Liver (tissue), 9 donors: ENCODE data around the gene ZFAND2A. TPM values are rescaled to one million over a fixed set of nuclear protein-coding genes. Genes with fewer than 3 reads are reported as not detected.

Experiments
- DNase-seq: peaks from one replicate; pipeline ENCODE4 v3.0.0-alpha.2; 2017; ENCODE audit warnings: low spot score
- H3K27ac ChIP-seq, 2 donors: one replicate each; pipeline ENCODE4 v1.7.0; 2013; ENCODE audit warnings: inconsistent platforms in 2 of 2, low read length in 2 of 2, control low read depth in 1 of 2, low read depth in 1 of 2, mild to moderate bottlenecking in 1 of 2
- H3K27me3 ChIP-seq, 4 donors: one replicate each; pipeline versions ENCODE4 v1.6.1 to v1.7.0; 2013; ENCODE audit warnings: low read length in 3 of 4, inconsistent platforms in 1 of 4, mild to moderate bottlenecking in 1 of 4, moderate library complexity in 1 of 4; ENCODE audit not compliant: control insufficient read depth in 4 of 4, insufficient read depth in 4 of 4
- H3K36me3 ChIP-seq, 4 donors: one replicate each; pipeline versions ENCODE4 v1.6.1 to v1.7.0; 2013; ENCODE audit warnings: low read length in 3 of 4, mild to moderate bottlenecking in 3 of 4, low read depth in 1 of 4, moderate library complexity in 1 of 4; ENCODE audit not compliant: control insufficient read depth in 4 of 4, insufficient read depth in 3 of 4
- H3K4me1 ChIP-seq, 4 donors: one replicate each; pipeline versions ENCODE4 v1.6.1 to v1.7.0; 2013; ENCODE audit warnings: low read length in 3 of 4, mild to moderate bottlenecking in 3 of 4, moderate library complexity in 1 of 4; ENCODE audit not compliant: control insufficient read depth in 4 of 4, insufficient read depth in 4 of 4
- H3K4me3 ChIP-seq, 3 donors: one replicate each; pipeline versions ENCODE4 v1.6.1 to v1.7.0; 2013; ENCODE audit warnings: low read length in 3 of 3, control low read depth in 1 of 3, low read depth in 1 of 3, mild to moderate bottlenecking in 1 of 3
- H3K9ac ChIP-seq, 2 donors: one replicate each; pipeline ENCODE4 v1.7.0; 2013; ENCODE audit warnings: low read length in 2 of 2, mild to moderate bottlenecking in 2 of 2, moderate library complexity in 2 of 2, control low read depth in 1 of 2, low read depth in 1 of 2
- H3K9me3 ChIP-seq, 4 donors: one replicate each; pipeline versions ENCODE4 v1.6.1 to v1.7.0; 2013; ENCODE audit warnings: low read length in 3 of 4; ENCODE audit not compliant: control insufficient read depth in 4 of 4
- EGR1 ChIP-seq, 2 donors: IDR thresholded peaks; 2 replicates each; pipeline ENCODE4 v1.6.1; 2016 to 2018; ENCODE audit warnings: antibody characterized with exemption in 2 of 2, low read depth in 2 of 2
- FOXA1 ChIP-seq: IDR thresholded peaks from 2 replicates; pipeline ENCODE4 v1.6.1; 2016; ENCODE audit warnings: antibody characterized with exemption
- FOXA2 ChIP-seq: IDR thresholded peaks from 2 replicates; pipeline ENCODE4 v1.6.1; 2016; ENCODE audit warnings: antibody characterized with exemption
- GABPA ChIP-seq, 2 donors: IDR thresholded peaks in 1 of 2; conservative IDR thresholded peaks in 1 of 2; 2 replicates each; pipeline ENCODE4 v1.6.1; 2016; ENCODE audit warnings: antibody characterized with exemption in 2 of 2, mild to moderate bottlenecking in 1 of 2, moderate library complexity in 1 of 2
- HNF4A ChIP-seq, 2 donors: conservative IDR thresholded peaks; 2 replicates each; pipeline ENCODE4 v1.6.1; 2016; ENCODE audit warnings: antibody characterized with exemption in 2 of 2, mild to moderate bottlenecking in 2 of 2
- HNF4G ChIP-seq: IDR thresholded peaks from 2 replicates; pipeline ENCODE4 v1.6.1; 2016; ENCODE audit warnings: antibody characterized with exemption
- JUND ChIP-seq, 2 donors: IDR thresholded peaks; 2 replicates each; pipeline ENCODE4 v1.6.1; 2016; ENCODE audit warnings: antibody characterized with exemption in 2 of 2
- NR2F2 ChIP-seq: IDR thresholded peaks from 2 replicates; pipeline ENCODE4 v1.6.1; 2016; ENCODE audit warnings: antibody characterized with exemption
- RAD21 ChIP-seq, 2 donors: IDR thresholded peaks; 2 replicates each; pipeline ENCODE4 v1.6.1; 2016; ENCODE audit warnings: antibody characterized with exemption in 2 of 2, mild to moderate bottlenecking in 2 of 2
- RXRA ChIP-seq, 2 donors: IDR thresholded peaks; 2 replicates each; pipeline ENCODE4 v1.6.1; 2017 to 2018; ENCODE audit warnings: antibody characterized with exemption in 2 of 2, mild to moderate bottlenecking in 1 of 2
- SP1 ChIP-seq: IDR thresholded peaks from 2 replicates; pipeline ENCODE4 v1.6.1; 2018; ENCODE audit warnings: antibody characterized with exemption, mild to moderate bottlenecking
- TAF1 ChIP-seq: conservative IDR thresholded peaks from 2 replicates; pipeline ENCODE4 v1.6.1; 2016; ENCODE audit warnings: antibody characterized with exemption, mild to moderate bottlenecking
- YY1 ChIP-seq: IDR thresholded peaks from 2 replicates; pipeline ENCODE4 v1.6.1; 2016; ENCODE audit warnings: antibody characterized with exemption, mild to moderate bottlenecking
- WGBS: extraction: QIAGEN DNeasy Blood & Tissue Kit; methylation state at CpG from one replicate; pipeline ENCODE4 v1.1.7; 2013; 5-methylcytosine and 5-hydroxymethylcytosine counted together
- polyA plus RNA-seq, 2 donors: library from polyadenylated mRNA; stranded (reverse) in 1 of 2; unstranded in 1 of 2; fragments of 200-250 nt in 1 of 2; fragments of >200 nt in 1 of 2; fragmentation: Nextera tagmentation in 1 of 2; extraction: Ambion mirVana in 1 of 2; gene quantifications; one replicate each; pipeline versions ENCODE4 v1.2.1 to v1.2.3, GENCODE V29; 2013 to 2015
- total RNA-seq, 2 donors: library from RNA; depleted of rRNA; stranded (reverse); fragments of >200 nt; gene quantifications; one replicate each; pipeline ENCODE4 v1.2.3, GENCODE V29; 2014
- TF ChIP-seq, protein P1 (sequence below): IDR thresholded peaks from 2 replicates; pipeline ENCODE4 v1.6.1; 2016; ENCODE audit warnings: antibody characterized with exemption, mild to moderate bottlenecking
- TF ChIP-seq, protein P2 (sequence below): fragments of 150-350 bp; IDR thresholded peaks from 2 replicates; pipeline ENCODE4 v1.5.1; 2017; ENCODE audit warnings: improper control_type of control experiment, low read depth, low read length; ENCODE audit not compliant: missing input control
- TF ChIP-seq, protein P3 (sequence below): IDR thresholded peaks from 2 replicates; pipeline ENCODE4 v1.6.1; 2016; ENCODE audit warnings: antibody characterized with exemption
- TF ChIP-seq, protein P4 (sequence below): IDR thresholded peaks from 2 replicates; pipeline ENCODE4 v1.6.1; 2016; ENCODE audit warnings: antibody characterized with exemption
- TF ChIP-seq, protein P5 (sequence below): IDR thresholded peaks from 2 replicates; pipeline ENCODE4 v1.6.1; 2016; ENCODE audit warnings: antibody characterized with exemption
- donor health status: healthy.
- donor health status: healthy.
- donor health status: healthy.
- donor health status: healthy.
- donor health status: healthy.

ZFAND2A gene
- total and polyA plus RNA-seq, 4 donors = 12.5 to 53.3 (median 33.5) TPM

DNA sequence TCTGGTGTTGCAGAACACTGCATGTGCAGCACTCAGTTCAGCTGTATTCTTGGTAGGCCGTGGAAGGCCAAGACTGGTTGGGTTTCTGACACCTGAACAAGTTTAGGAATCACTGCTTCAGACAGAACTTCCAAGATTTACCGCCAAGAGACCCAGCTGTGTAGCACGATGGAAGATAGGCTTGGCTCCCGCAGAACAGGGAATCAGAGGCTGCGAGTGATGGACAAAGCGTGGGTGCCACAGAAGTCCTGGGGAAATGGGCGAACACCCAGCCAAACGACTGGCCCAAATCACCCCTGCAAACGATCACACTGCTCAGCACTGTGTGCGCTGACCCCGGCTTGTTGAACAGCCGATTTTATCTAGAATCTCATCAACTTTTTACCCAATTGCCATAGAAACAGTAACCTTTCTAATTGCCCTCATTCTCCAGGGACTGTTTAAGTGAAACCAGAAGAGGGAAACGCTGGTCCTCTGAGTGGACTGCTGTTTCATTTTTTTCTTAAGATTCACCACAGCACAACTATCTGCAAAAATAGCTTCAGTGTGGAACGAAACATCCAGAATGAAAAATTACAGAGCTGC is 17.9 kb downstream of the ZFAND2A start:
- Histone ChIP-seq H3K27me3 (no peaks in the 10 kb centered on the region), H3K9me3 (no peaks in the 10 kb centered on the region), H3K4me1 (peaks cover 10 to 24% (median 19%) of the 10 kb centered on the region in 4 donors), H3K4me3 (no peak overlapping the region), H3K9ac (no peak overlapping the region), H3K36me3 (no peaks in the 10 kb centered on the region), H3K27ac (no peak overlapping the region)
- no peak for TF ChIP-seq RAD21 (IDR thresholded peaks at IDR 0.05)
- TF ChIP-seq, protein P1, sequence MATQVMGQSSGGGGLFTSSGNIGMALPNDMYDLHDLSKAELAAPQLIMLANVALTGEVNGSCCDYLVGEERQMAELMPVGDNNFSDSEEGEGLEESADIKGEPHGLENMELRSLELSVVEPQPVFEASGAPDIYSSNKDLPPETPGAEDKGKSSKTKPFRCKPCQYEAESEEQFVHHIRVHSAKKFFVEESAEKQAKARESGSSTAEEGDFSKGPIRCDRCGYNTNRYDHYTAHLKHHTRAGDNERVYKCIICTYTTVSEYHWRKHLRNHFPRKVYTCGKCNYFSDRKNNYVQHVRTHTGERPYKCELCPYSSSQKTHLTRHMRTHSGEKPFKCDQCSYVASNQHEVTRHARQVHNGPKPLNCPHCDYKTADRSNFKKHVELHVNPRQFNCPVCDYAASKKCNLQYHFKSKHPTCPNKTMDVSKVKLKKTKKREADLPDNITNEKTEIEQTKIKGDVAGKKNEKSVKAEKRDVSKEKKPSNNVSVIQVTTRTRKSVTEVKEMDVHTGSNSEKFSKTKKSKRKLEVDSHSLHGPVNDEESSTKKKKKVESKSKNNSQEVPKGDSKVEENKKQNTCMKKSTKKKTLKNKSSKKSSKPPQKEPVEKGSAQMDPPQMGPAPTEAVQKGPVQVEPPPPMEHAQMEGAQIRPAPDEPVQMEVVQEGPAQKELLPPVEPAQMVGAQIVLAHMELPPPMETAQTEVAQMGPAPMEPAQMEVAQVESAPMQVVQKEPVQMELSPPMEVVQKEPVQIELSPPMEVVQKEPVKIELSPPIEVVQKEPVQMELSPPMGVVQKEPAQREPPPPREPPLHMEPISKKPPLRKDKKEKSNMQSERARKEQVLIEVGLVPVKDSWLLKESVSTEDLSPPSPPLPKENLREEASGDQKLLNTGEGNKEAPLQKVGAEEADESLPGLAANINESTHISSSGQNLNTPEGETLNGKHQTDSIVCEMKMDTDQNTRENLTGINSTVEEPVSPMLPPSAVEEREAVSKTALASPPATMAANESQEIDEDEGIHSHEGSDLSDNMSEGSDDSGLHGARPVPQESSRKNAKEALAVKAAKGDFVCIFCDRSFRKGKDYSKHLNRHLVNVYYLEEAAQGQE = no peak
- TF ChIP-seq, protein P2, sequence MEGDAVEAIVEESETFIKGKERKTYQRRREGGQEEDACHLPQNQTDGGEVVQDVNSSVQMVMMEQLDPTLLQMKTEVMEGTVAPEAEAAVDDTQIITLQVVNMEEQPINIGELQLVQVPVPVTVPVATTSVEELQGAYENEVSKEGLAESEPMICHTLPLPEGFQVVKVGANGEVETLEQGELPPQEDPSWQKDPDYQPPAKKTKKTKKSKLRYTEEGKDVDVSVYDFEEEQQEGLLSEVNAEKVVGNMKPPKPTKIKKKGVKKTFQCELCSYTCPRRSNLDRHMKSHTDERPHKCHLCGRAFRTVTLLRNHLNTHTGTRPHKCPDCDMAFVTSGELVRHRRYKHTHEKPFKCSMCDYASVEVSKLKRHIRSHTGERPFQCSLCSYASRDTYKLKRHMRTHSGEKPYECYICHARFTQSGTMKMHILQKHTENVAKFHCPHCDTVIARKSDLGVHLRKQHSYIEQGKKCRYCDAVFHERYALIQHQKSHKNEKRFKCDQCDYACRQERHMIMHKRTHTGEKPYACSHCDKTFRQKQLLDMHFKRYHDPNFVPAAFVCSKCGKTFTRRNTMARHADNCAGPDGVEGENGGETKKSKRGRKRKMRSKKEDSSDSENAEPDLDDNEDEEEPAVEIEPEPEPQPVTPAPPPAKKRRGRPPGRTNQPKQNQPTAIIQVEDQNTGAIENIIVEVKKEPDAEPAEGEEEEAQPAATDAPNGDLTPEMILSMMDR = no peak
- TF ChIP-seq FOXA2 = no peak
- TF ChIP-seq TAF1 = no peak
- TF ChIP-seq, protein P3, sequence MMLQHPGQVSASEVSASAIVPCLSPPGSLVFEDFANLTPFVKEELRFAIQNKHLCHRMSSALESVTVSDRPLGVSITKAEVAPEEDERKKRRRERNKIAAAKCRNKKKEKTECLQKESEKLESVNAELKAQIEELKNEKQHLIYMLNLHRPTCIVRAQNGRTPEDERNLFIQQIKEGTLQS = no peak
- TF ChIP-seq SP1 = no peak
- no peak for TF ChIP-seq FOXA1
- TF ChIP-seq, protein P4, sequence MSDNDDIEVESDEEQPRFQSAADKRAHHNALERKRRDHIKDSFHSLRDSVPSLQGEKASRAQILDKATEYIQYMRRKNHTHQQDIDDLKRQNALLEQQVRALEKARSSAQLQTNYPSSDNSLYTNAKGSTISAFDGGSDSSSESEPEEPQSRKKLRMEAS = no peak
- DNase-seq = no peak
- WGBS = 88% methylated on average over 14 of the region's 14 CpGs

DNA sequence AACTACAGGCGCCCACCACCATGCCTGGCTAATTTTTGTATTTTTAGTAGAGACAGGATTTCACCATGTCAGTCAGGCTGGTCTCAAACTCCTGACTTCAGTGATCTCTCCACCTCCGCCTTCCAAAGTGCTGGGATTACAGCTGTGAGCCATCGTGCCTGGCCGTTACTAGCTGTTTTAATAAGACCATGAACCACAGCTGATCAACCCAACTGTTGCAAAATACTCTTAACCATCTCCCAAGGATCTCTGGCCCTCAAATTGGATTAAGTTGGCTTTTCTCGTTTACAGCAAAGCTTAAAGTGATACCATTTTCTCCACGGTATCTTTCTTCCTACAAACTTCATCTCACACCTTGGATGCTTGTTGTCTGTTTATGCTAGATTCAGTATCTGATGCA is 18.3 kb downstream of the ZFAND2A start:
- Histone ChIP-seq H3K27ac (no peak overlapping the region), H3K4me1 (peaks cover 10 to 29% (median 24%) of the 10 kb centered on the region in 4 donors), H3K27me3 (no peaks in the 10 kb centered on the region), H3K9ac (no peak overlapping the region), H3K9me3 (no peaks in the 10 kb centered on the region), H3K36me3 (no peaks in the 10 kb centered on the region), H3K4me3 (no peak overlapping the region)
- DNase-seq = no peak
- TF ChIP-seq NR2F2 (no peak), YY1 (no peak), JUND (IDR thresholded peaks at IDR 0.05) (no peak), GABPA (IDR thresholded peaks at IDR 0.05 in 1 of 2, conservative IDR thresholded peaks at IDR 0.05 in 1 of 2) (no peak), HNF4G (no peak), TAF1 (no peak), RXRA (IDR thresholded peaks at IDR 0.05) (no peak), EGR1 (IDR thresholded peaks at IDR 0.05; ENCODE audit: low read depth in 2 of 2) (no peak), RAD21 (IDR thresholded peaks at IDR 0.05) (no peak), HNF4A (conservative IDR thresholded peaks at IDR 0.05) (no peak)
- TF ChIP-seq, protein P4 = no peak
- TF ChIP-seq, protein P1 = no peak
- TF ChIP-seq, protein P5, sequence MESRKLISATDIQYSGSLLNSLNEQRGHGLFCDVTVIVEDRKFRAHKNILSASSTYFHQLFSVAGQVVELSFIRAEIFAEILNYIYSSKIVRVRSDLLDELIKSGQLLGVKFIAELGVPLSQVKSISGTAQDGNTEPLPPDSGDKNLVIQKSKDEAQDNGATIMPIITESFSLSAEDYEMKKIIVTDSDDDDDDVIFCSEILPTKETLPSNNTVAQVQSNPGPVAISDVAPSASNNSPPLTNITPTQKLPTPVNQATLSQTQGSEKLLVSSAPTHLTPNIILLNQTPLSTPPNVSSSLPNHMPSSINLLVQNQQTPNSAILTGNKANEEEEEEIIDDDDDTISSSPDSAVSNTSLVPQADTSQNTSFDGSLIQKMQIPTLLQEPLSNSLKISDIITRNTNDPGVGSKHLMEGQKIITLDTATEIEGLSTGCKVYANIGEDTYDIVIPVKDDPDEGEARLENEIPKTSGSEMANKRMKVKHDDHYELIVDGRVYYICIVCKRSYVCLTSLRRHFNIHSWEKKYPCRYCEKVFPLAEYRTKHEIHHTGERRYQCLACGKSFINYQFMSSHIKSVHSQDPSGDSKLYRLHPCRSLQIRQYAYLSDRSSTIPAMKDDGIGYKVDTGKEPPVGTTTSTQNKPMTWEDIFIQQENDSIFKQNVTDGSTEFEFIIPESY = no peak
- TF ChIP-seq, protein P3 = no peak
- WGBS = 85% methylated on average over 6 of the region's 6 CpGs
